Chondrocyte (in vitro differentiated cells): ENCODE results near the gene MYOZ2. TPM values are rescaled to one million over a fixed set of nuclear protein-coding genes. Genes with fewer than 3 reads are reported as not detected.
A peak's percentile ranks its signal among the peaks of the same experiment; 100 is the strongest.
"Not testable (repeated sequence)": the region's sequence is repeated elsewhere in the genome, so short reads cannot be mapped to it uniquely, and the experiment has no call there.

ENCODE experiments used
- DNase-seq: peaks from one replicate; pipeline ENCODE4 v3.0.0; 2021; ENCODE audit warnings: mixed read lengths, low spot score
- H3K27ac Mint-ChIP-seq: one replicate; pipeline ENCODE4 v1.8.0; 2021; ENCODE audit warnings: mild to moderate bottlenecking, moderate library complexity, mixed read lengths; ENCODE audit not compliant: unreplicated experiment
- H3K27me3 Mint-ChIP-seq: 2 replicates; pipeline ENCODE4 v1.8.0; 2021; ENCODE audit warnings: low read depth, mixed read lengths
- H3K36me3 Mint-ChIP-seq: 2 replicates; pipeline ENCODE4 v1.8.0; 2021; ENCODE audit warnings: low read depth, mixed read lengths
- H3K4me1 Mint-ChIP-seq: 2 replicates; pipeline ENCODE4 v1.8.0; 2021; ENCODE audit warnings: low read depth, mild to moderate bottlenecking, mixed read lengths
- H3K4me3 Mint-ChIP-seq: one replicate; pipeline ENCODE4 v1.8.0; 2021; ENCODE audit warnings: mild to moderate bottlenecking, moderate library complexity, mixed read lengths; ENCODE audit not compliant: unreplicated experiment
- H3K9me3 Mint-ChIP-seq: 2 replicates; pipeline ENCODE4 v1.8.0; 2021; ENCODE audit warnings: low read depth, mixed read lengths
- total RNA-seq: library from RNA; stranded (reverse); gene quantifications from 3 replicates; pipeline ENCODE4 v1.2.1, GENCODE V29; 2021
- TF ChIP-seq, protein P1 (sequence below): fragments of 200-600 bp; sonication (generic); IDR thresholded peaks from 2 replicates; pipeline ENCODE4 v1.5.0; 2021; ENCODE audit warnings: antibody characterized with exemption, mild to moderate bottlenecking, moderate library complexity

MYOZ2 gene
- total RNA-seq, 1 donor from 2014 or later: 0.35 TPM

- Mint-ChIP-seq H3K9me3 (peaks cover 15% of the 10 kb centered on the region), H3K27ac (no peak overlapping the region), H3K4me3 (no peak overlapping the region), H3K27me3 (no peaks in the 10 kb centered on the region), H3K4me1 (no peaks in the 10 kb centered on the region), H3K36me3 (peaks cover 2% of the 10 kb centered on the region)
- no peak for DNase-seq
- TF ChIP-seq, protein P1, sequence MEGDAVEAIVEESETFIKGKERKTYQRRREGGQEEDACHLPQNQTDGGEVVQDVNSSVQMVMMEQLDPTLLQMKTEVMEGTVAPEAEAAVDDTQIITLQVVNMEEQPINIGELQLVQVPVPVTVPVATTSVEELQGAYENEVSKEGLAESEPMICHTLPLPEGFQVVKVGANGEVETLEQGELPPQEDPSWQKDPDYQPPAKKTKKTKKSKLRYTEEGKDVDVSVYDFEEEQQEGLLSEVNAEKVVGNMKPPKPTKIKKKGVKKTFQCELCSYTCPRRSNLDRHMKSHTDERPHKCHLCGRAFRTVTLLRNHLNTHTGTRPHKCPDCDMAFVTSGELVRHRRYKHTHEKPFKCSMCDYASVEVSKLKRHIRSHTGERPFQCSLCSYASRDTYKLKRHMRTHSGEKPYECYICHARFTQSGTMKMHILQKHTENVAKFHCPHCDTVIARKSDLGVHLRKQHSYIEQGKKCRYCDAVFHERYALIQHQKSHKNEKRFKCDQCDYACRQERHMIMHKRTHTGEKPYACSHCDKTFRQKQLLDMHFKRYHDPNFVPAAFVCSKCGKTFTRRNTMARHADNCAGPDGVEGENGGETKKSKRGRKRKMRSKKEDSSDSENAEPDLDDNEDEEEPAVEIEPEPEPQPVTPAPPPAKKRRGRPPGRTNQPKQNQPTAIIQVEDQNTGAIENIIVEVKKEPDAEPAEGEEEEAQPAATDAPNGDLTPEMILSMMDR: peak; percentile 26
Observed at GRCh38 chr4:119170195-119170594, 34.6 kb downstream of the MYOZ2 start.

GRCh38 chr4:119172223-119172622, 36.6 kb downstream of the MYOZ2 start:
- TF ChIP-seq, protein P1: no peak
- Mint-ChIP-seq H3K9me3 (peaks cover 10% of the 10 kb centered on the region), H3K36me3 (no peaks in the 10 kb centered on the region), H3K27ac (no peak overlapping the region), H3K4me1 (no peaks in the 10 kb centered on the region), H3K4me3 (no peak overlapping the region), H3K27me3 (no peaks in the 10 kb centered on the region)
- no peak for DNase-seq

DNA sequence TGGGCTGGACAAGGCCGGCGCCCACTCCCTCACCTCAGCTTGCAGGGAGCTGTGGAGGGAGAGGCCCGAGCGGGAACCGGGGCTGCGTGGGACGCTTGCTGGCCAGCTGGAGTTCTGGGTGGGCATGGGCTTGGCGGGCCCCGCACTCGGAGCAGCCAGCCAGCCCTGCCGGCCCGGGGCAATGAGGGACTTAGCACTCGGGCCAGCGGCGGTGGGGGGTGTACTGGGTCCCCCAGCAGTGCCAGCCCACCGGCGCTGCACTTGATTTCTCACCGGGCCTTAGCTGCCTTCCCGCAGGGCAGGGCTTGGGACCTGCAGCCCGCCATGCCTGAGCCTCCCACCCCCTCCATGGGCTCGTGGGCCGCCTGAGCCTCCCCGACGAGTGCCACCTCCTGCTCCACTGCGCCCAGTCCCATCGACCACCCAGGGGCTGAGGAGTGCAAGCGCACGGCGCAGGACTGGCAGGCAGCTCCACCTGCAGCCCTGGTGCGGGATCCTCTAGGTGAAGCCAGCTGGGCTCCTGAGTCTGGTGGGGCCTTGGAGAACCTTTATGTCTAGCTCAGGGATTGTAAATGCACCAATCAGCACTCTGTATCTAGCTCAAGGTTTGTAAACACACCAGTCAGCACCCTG, 38.2 kb downstream of the MYOZ2 start:
- not testable (repeated sequence) for H3K9me3 Mint-ChIP-seq, H3K27me3 Mint-ChIP-seq, H3K27ac Mint-ChIP-seq, H3K36me3 Mint-ChIP-seq, H3K4me3 Mint-ChIP-seq, H3K4me1 Mint-ChIP-seq
- peak; percentile 79 for DNase-seq

DNA sequence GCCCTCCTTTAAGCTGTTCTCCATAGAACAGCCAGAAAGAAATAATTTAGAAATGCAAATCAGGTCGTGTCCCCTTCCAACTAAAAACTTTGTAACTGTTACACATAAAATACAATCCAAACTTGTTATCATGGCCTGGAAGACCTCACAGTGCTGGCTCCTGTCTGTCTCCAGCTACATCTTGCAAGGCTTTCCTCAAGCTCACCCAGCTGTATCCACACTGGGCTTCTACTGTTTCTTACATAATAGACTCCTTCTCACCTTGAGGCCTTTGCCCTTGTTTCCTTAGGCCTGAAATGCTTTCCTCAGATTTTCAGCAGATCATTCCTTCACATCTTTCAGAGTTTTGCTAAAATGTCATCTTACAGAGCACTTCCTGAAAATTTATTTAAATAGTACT, 43.4 kb downstream of the MYOZ2 start:
- Mint-ChIP-seq H3K9me3 (no peaks in the 10 kb centered on the region), H3K4me3 (no peak overlapping the region), H3K36me3 (no peaks in the 10 kb centered on the region), H3K27ac (no peak overlapping the region), H3K4me1 (no peaks in the 10 kb centered on the region), H3K27me3 (no peaks in the 10 kb centered on the region)
- no peak for DNase-seq
- TF ChIP-seq, protein P1: no peak

GRCh38 chr4:119184128-119184527, 48.5 kb downstream of the MYOZ2 start:
- Mint-ChIP-seq H3K36me3 (no peaks in the 10 kb centered on the region), H3K27me3 (no peaks in the 10 kb centered on the region), H3K4me1 (peaks cover 7% of the 10 kb centered on the region), H3K4me3 (no peak overlapping the region), H3K27ac (no peak overlapping the region), H3K9me3 (no peaks in the 10 kb centered on the region)
- DNase-seq: no peak
- TF ChIP-seq, protein P1: no peak

DNA sequence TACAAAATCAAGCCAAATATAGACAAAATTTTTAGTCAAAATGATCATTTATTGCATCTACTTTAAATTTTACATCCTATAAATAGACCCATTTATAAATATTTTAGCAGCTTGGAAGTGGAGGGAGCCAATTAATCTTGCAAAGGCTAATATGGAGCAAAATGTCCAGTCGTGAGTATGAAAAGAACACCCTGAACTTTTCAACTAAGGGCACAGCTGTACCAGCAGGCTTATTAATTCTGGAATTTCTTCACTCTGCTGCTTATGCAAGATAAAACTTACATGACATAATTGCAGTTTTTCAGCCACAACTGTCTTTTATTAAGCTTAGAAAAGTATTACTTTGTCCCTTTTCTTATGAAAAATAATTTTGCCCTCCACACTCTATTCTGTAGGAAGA, 54.0 kb downstream of the MYOZ2 start:
- H3K27ac Mint-ChIP-seq: peak overlapping the region; percentile 17
- H3K27me3 Mint-ChIP-seq: no peaks in the 10 kb centered on the region
- TF ChIP-seq, protein P1: no peak
- no peak for DNase-seq
- H3K36me3 Mint-ChIP-seq: no peaks in the 10 kb centered on the region
- H3K4me1 Mint-ChIP-seq: peaks cover 18% of the 10 kb centered on the region
- H3K9me3 Mint-ChIP-seq: no peaks in the 10 kb centered on the region
- no peak overlapping the region for H3K4me3 Mint-ChIP-seq
